Thoracic aorta (tissue), 2 donors: ENCODE measurements around the gene SEPTIN8. TPM values are rescaled to one million over a fixed set of nuclear protein-coding genes. Genes with fewer than 3 reads are reported as not detected.

Source experiments
- ATAC-seq: fragments of 150-250 bp; one replicate; pipeline ENCODE4 v1.8.0; 2017; ENCODE audit warnings: low read depth; ENCODE audit not compliant: insufficient number of reproducible peaks, low FRiP score
- DNase-seq: peaks from one replicate; pipeline ENCODE4 v3.0.0-alpha.2; 2020; ENCODE audit warnings: low spot score
- H3K27ac ChIP-seq, 2 donors: fragments of 200-600 bp; sonication (generic); 1 replicate in 1 of 2; 2 replicates in 1 of 2; pipeline ENCODE4 v1.5.1; 2016; ENCODE audit warnings: mild to moderate bottlenecking in 2 of 2, moderate library complexity in 2 of 2
- H3K27me3 ChIP-seq: fragments of 200-600 bp; sonication (generic); replicated peaks from 2 replicates; pipeline ENCODE4 v1.6.0; 2016; ENCODE audit warnings: mild to moderate bottlenecking; ENCODE audit not compliant: insufficient read depth
- H3K36me3 ChIP-seq: fragments of 200-600 bp; sonication (generic); one replicate; pipeline ENCODE4 v1.5.1; 2016
- H3K4me1 ChIP-seq, 2 donors: fragments of 200-600 bp; sonication (generic); 1 replicate in 1 of 2; 2 replicates in 1 of 2; pipeline versions ENCODE4 v1.5.1 to v1.6.0; 2016; ENCODE audit warnings: low read depth in 2 of 2, mild to moderate bottlenecking in 1 of 2; ENCODE audit not compliant: control insufficient read depth in 1 of 2
- H3K4me3 ChIP-seq: fragments of 200-600 bp; sonication (generic); 2 replicates; pipeline ENCODE4 v1.5.1; 2016; ENCODE audit warnings: mild to moderate bottlenecking
- H3K9me3 ChIP-seq: fragments of 200-600 bp; sonication (generic); 2 replicates; pipeline ENCODE4 v1.5.1; 2016
- CTCF ChIP-seq: fragments of 200-600 bp; sonication (generic); IDR thresholded peaks from one replicate; pipeline ENCODE4 v1.5.1; 2019; ENCODE audit warnings: antibody characterized with exemption
- total RNA-seq, 2 donors: library from RNA; depleted of rRNA; stranded (reverse); fragments of >200 nt; gene quantifications; one replicate each; pipeline versions ENCODE4 v1.1.0 to v1.2.3, GENCODE V29; 2016

Gene SEPTIN8
- 100 to 1,000 TPM in 1 of 2 donors, 10 to 100 TPM in 1; 85.7 to 111 TPM for total RNA-seq

GRCh38 chr5:132777209-132778069, at the start of gene SEPTIN8:
SEPTIN8 (minus strand) TSS chr5:132777239; CDS start chr5:132777137, 102 bp downstream.
- no peaks in the 10 kb centered on the region for H3K36me3 ChIP-seq
- no peaks in the 10 kb centered on the region for H3K9me3 ChIP-seq
- H3K4me3 ChIP-seq, result peak within 1 kb of the TSS; percentile 82
- H3K27ac ChIP-seq, result peak within 1 kb of the TSS; percentile 85 to 91
- TF ChIP-seq CTCF, result no peak
- H3K27me3 ChIP-seq, result no peaks in the 10 kb centered on the region
- DNase-seq, result no peak
- ATAC-seq, result no peak
- peaks cover 32 to 65% of the 10 kb centered on the region in 2 donors for H3K4me1 ChIP-seq

- no peak overlapping the region for H3K27ac ChIP-seq
- DNase-seq, result no peak
These were observed 49.5 kb upstream of the SEPTIN8 start for GRCh38 chr5:132826424-132827082.

GRCh38 chr5:132825834-132826391, 48.9 kb upstream of the SEPTIN8 start:
- Histone ChIP-seq H3K27me3 (no peaks in the 10 kb centered on the region), H3K4me1 (peaks cover 0 to 23% of the 10 kb centered on the region in 2 donors), H3K4me3 (peak overlapping the region; percentile 61), H3K27ac (no peak overlapping the region), H3K9me3 (no peaks in the 10 kb centered on the region), H3K36me3 (no peaks in the 10 kb centered on the region)
- DNase-seq (no peak), ATAC-seq (no peak)
- TF ChIP-seq CTCF, result no peak

More at GRCh38 chr5:132826424-132827082, 49.5 kb upstream of the SEPTIN8 start:
- no peak overlapping the region for H3K4me3 ChIP-seq
- H3K36me3 ChIP-seq, result no peaks in the 10 kb centered on the region
- no peaks in the 10 kb centered on the region for H3K9me3 ChIP-seq
- H3K27me3 ChIP-seq, result no peaks in the 10 kb centered on the region
- ATAC-seq, result no peak
- no peak for TF ChIP-seq CTCF
- H3K4me1 ChIP-seq, result peaks cover 0 to 24% of the 10 kb centered on the region in 2 donors

- DNase-seq, result no peak
- H3K27ac ChIP-seq, result no peak overlapping the region
- no peaks in the 10 kb centered on the region for H3K36me3 ChIP-seq
- H3K4me3 ChIP-seq, result peak overlapping the region; percentile 61
- H3K27me3 ChIP-seq, result no peaks in the 10 kb centered on the region
- H3K4me1 ChIP-seq, result peaks cover 0 to 19% of the 10 kb centered on the region in 2 donors
- no peak for ATAC-seq
- no peak for TF ChIP-seq CTCF
- no peaks in the 10 kb centered on the region for H3K9me3 ChIP-seq
These were observed 48.2 kb upstream of the SEPTIN8 start for GRCh38 chr5:132825033-132825833.
